ENCODE results near the gene PMPCA. TPM values are rescaled to one million over a fixed set of nuclear protein-coding genes. Genes with fewer than 3 reads are reported as not detected.

PMPCA gene
- total RNA-seq, 1 donor from 2014 or later = 52.5 TPM

DNA sequence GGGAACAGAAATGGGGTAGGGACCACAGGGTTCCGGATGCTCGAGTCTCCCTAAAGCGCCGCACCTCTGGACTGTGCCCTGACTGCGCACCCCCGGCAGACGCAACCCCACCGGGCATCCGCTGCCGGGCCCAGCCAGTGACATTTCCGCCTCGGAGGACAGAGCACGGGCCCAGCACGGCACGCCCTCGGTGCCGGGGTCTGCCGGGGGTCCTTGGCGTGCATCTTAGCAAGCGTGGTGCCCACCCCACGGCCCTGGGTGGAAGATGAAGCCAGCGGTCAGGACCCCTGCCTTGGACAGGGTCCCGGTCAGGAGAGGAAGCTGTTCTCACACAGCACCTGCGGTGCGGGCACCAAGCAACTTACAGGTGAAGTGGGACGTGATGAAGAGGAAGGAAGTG lies 22.1 kb downstream of the PMPCA start:
- intact Hi-C loops (cut with micrococcal nuclease) = no loop called here

DNA sequence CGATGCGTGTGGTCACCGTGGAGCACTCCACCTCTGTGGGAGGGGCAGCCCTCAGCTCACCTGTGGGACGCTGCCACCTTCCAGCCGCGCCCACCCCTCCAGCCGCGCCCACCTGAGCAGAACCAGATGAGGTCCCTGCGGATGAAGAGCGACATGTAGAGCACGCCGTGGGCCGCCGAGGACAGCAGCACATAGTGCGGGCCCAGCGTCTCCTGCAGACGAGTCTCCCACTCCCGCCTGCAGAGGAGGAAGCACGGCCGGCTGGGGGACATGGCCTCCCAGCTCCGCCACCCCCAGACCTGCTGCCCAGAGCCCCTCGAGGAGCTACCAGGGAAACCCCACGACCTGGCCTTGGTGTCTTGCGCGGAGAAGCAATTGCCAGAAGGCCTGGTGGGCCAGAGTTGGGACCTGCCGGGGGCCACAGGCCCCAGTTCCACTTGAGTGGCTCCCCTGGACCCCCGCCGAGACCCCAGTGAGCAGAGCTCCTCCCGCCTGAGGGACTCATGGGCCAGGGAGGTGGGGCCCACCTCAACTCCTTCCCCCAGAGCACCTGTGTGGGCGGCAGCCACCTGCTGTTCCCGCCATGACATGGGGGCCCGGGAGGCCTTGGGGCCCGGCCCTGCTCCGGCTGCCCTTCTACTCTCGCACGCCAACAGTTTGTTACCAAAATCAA lies 22.7 kb downstream of the PMPCA start:
- intact Hi-C loops (cut with micrococcal nuclease) = no loop called here

DNA sequence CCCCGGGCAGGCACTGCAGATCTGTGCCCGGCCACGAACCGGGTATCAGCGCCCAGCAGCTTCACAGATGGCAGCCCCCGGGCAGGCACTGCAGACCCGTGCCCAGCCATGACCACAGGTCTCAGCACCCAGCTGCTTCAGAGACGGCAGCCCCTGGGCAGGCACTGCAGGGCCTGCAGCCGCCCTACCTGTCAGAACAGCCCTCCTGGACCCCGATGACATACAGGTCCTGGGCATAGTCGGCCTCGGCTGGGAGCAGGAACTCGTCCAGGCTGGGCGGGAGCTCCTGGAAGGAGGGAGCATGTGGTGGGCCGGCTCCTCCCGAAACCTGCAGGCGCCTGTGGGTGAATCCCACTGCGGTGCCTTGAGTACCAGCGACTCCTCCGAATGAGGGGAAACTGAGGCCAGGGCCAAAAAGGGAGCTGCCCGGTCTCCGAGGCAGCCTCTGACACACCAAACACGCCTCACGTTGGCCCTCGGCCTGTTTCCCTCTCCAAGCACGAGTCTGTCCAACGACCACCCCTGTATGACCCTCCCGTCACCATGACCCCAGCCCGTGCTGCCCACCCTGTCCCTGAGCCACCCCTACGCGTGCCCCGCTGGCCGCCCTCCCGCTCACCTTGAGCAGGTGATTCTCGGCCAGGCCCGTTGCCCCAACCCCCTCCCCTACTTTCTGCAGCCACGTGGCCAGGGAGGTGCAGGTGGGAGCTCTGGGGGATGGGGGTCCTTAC lies 23.6 kb downstream of the PMPCA start:
- intact Hi-C loops (cut with micrococcal nuclease) = no loop called here

DNA sequence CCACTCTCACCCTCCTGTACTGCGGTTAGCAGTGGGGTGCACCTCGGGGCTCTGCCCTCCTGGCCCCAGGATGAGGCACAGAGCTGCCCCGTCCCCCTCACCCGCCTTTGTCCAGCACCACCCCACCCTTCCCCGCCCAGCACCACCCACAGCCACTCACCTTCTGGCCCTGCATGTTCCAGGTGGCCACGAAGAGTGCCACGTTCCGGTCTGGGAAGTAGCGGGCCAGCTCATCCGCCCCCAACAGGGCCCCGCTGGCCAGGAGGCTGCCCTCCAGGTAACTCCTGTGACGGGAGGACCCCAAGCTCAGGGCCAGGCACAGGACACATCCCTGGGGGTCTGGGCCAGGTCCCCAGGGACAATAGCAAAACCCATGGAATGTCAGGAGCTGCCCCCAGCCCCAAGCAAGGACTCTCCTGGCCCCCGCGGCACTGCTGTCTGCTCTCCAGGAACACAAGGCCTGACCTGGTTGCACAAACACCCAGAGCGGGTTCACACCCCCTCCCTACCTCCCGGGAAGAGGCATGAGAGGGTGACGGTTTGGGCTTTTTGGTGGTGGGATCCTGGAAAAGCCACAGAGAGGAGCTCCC lies 24.2 kb downstream of the PMPCA start:
- intact Hi-C loops (cut with micrococcal nuclease) = no loop called here

DNA sequence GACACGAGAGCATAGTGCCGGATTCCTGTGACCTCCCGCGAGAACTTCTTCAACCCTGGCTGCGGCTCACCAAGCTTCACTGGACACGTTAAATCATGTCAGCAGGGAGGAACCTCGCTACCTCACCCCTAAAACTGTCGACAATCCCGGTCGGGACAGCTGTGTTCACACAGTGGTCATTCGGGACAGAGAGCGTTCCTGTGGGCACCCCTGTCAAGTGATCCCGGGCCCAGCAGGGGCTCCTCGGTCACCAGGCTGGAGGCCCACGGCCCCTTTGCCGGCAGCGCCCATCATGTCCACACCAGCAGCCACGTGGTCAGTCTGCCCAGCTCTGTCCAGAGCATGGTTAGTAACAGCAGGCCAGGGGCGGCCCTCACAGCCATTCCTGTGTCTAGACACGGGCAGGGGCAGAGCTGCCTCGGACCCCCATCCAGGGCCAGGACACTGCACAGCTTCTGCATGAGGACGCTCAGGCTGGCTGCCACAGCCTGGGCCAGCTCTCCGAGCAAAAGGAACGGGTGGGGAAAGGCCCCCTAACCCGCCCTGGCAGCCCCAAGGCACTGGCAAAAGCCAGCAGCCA lies 25.7 kb downstream of the PMPCA start:
- intact Hi-C loops (cut with micrococcal nuclease) = no loop called here

DNA sequence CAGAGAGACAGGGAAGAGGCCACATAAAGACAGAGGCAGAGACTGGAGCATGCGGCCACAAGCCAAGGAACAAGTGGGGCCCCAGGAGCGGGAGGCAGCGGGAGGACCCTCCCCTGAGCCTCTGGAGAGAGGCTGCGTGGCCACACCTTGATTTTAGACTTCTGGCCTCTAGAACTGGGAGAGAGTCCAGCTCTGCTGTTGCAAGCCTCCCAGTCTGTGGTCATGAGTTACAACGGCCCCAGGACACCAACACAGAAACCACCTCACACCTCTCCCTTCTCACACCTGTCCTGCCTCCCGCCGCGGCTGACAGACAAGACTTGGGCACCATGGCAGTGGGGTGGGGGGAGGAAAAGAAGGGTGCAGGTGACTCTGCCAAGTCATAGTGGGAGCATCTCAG lies 27.0 kb downstream of the PMPCA start:
- intact Hi-C loops (cut with micrococcal nuclease) = no loop called here

DNA sequence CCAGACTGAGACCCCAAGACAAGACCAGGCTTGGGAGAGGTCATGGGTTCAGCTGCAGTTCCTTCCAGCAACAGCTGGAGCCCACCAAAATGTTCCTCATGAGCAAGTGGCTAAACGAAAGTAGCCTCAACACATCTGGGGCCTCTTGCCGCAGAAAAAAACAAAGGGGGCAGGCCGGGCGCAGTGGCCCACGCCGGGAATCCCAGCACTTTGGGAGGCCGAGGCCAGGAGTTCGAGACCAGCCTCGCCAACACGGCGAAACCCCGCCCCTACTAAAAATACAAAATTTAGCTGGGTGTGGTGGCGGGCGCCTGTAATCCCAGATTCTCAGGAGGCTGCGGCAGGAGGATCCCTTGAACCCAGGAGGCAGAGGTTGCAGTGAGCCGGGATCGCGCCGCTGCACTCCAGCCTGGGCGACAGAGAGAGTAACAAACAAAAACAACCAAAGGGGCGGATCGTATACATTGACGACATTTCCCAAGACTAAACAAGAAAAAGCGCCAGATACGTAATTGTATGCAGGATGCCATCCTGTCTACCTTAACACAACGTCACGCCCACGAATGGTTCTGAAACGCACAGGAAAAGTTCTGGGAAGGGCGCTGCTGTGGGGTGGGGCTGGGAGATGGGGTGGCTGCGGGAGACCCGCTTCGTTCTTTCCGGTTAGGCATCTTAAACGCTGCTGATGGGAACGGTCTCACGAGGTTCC lies 27.5 kb downstream of the PMPCA start:
- intact Hi-C loops (cut with micrococcal nuclease) = loop anchor here (2.0 kb wide), 1 partner anchor 27 kb away; the partner anchor contains the start of genes ENTR1 and PMPCA

DNA sequence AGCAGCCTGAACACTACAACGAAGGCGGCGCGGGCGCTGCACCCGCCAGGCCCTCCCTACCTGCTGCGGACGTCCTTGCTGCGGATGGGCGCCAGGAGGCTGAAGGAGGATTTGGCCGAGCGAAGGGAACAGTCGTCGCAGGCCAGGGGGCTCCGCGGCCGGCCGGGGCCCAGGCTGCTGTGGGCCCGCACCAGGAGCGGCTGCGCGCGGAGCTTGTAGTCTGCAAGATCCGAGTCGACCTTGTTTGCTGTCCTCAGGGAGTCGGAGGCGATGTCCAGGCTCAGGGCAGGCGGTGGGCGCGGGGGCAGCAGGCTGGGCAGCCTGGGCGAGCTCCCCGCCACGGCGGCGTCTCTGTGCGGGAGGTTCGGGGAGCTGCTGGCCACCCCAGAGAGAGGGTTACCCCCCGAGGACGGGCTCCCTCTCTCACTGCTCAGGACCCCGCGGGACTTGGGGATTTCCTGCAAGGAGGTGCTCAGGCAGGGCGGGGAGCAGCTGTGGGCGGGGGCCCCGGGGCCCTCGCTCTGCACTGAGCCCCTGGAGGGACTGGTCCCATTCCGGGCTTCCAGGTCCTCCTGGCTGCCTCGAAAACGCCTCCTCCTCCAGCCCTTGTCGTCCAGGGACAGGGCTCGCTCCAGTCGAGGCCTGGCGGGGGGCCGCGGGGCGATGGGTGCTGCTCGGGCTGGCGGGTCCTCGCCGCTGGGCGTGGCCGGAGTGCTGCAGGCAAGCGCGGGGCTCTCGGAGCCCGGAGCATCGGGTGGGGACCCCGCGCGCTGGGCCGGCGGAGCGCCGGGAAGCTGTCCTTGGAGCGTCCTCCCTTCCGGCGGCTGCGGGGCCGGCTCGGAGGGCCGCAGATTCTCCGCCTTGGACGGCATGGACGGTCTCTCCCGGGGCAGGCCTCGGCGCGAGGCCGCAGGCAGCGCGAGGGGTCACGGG lies 28.4 kb downstream of the PMPCA start:
- intact Hi-C loops (cut with micrococcal nuclease) = loop anchor here (1.0 to 2.0 kb wide), 4 partner anchors 28 to 76 kb away; partner anchors contain the start of genes DNLZ, ENTR1, PMPCA and SEC16A

DNA sequence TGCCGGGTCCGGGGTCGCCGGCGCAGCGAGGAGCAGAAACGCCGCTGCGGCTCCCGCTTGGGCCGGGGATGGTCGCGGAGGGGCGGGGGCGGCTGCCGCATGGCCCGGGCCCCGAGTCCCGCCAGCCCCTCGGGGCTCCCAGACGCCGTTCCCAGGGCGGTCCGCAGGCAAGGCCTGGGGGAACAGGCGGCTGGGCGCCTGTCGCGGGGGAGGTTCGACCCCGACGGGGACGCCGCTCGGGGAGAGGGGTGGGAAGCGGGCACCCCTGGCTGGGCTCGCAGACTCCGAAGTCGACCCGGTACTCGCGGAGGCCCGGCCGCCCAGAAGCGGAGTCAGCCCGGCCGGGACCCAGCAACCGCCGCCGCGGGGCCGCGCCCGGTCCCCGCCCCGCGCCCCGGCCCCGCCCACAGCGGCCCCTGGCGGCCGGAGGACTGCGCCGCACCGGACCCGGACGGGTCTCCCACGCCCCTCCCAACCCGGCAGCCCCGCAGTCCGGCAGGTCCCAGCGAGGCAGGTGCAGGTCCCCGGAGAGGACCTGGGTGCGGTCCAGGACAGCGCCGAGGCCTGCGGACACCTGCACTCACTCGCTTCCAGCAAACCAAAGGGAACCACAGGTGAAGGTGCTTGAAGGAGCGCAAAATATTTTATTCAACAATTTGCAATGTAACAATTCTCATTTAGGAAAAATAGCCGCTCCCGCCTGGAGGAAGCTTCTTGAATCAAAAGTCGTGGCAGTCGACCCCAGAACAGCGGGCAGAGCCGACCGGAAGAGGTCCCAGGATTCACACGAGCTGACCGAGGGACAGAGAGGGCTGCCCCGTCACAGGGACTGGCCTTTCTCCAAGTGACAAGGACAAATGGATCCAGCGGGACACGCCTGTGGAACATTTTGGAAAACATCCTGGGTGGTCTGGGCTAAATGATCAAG lies 29.3 kb downstream of the PMPCA start, which contains the start of gene INPP5E:
INPP5E (minus strand) TSS at position 365 of the 928 bp plus-strand sequence. CDS start 426 bp downstream, outside the sequence.
- intact Hi-C loops (cut with micrococcal nuclease) = loop anchor here (1.0 to 2.0 kb wide), 4 partner anchors 29 to 76 kb away; partner anchors contain the start of genes DNLZ, ENTR1, PMPCA and SEC16A

DNA sequence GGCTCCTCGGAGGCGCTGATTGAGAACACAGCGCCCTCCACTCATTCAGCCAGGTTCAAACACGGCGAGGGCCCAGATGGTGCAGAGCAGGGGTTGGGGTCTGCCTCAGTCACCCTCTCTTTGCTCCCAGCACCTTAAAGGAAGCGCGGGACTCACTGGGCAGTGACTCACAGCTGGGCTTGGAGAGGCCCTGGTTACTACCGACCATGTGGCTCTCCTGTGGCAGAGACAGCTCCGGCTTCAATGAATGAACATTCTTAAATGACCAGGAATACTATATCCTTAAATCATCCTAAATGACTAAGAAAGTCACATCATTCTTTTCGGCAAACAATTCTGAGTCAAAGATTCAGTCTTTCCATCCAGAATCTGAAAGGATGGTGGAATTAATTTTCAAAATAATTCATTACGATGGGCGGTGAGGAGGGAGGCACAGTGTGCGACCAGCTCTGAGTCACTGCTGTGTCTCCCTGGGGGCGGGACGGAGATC lies 30.8 kb downstream of the PMPCA start:
- intact Hi-C loops (cut with micrococcal nuclease) = no loop called here

DNA sequence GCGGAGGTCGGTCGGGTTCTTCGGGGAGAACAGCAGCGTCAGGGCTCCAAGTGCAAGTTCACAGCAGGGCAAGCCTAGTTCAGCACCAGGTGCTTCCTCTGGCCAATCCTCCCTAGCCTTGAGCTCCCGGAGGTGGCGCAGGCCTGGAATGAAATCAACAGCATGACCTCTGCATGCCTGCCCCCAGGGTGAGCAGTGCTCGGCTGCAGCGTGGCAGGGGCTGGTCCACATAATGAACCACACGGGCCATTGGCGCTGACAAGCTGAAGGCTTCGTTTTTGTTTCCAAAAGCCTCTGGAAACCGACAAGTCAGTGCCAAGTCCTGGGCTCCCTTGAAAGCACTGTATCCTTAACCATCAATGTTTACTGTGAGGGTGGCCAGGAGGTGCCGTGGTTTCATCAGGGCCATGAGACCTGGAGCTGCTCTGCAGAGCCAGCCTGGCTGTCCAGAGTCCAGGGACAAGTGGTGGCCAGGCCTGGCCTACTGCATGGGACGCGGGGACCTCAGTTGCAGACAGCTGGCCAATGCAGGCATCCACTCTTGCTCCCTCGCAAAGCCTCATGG lies 31.3 kb downstream of the PMPCA start:
- intact Hi-C loops (cut with micrococcal nuclease) = no loop called here

DNA sequence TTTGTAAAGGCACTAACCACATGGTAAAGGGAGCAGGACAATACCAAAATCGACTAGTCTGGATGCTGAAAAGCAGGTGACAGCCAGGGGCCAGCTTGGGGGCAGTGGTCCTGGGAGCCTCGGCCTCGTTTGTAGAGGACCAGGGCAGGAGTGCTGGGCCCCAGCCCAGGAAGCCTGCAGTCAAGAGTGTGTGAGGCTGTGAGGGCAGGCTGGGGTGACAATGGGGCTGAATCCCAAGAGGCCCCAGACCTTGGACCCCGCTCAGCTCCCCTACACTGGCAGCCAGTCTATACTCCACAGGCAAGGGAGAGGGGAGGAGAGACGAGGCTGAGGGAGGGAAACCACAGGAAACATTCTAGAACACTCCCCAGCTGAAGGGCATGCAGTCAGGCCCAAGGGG lies 31.8 kb downstream of the PMPCA start:
- intact Hi-C loops (cut with micrococcal nuclease) = no loop called here

DNA sequence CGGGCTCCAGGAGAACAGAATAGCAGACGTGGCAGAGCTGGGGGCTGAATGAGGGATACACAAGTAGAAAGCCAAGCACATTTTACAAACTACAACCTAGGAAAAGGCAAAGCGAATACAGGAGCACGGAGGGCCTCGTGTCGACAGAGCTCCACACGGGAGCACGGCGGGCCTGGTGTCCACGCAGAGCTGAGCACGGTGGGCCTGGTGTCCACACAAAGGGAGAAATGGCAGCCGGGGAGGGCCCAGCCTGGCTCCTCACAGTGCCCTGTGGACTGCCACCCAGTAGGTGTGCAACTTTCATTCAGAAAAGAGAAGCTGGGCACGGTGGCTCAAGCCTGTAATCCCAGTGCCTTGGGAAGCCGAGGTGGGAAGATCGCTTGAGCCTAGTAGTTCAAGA lies 32.6 kb downstream of the PMPCA start:
- intact Hi-C loops (cut with micrococcal nuclease) = no loop called here

DNA sequence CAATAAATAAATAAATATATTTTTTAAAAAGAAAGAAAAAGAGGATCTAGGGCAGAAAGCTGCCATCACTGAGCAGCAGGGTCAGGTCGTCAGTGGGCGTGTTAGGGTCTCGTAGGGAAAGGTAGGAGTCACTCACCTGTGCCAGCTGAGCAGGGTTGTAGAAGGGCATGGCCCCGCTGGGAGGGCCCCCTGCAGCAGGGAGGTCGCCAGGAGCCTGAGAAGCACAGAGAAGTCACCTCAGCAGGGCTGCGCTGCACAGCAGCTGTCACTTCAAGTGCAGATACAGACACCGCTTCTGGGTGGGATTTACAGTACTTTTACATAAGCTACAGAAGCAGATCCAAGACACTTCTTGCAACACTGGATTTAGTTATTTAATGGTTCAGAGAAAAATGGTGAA lies 33.2 kb downstream of the PMPCA start:
- intact Hi-C loops (cut with micrococcal nuclease) = no loop called here

DNA sequence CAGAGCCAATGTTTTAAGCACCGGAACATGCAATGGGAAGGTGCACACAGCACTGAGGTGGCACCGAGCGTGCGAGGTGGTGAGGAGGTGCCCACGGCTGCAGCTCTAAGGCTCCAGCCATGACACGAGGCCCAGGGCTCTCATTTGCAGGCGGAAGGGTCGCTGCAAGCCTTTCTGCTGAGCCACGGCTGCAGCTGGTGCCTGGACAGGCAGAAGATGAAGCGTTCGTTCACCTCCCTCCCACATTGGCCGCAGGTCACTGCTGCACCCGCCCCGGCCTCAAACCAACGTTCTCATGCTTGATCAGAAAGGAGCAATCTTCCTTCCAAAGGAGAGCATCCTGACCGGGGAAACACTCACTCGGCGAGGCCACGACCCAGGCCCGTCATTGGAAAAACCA lies 33.6 kb downstream of the PMPCA start:
- intact Hi-C loops (cut with micrococcal nuclease) = no loop called here

DNA sequence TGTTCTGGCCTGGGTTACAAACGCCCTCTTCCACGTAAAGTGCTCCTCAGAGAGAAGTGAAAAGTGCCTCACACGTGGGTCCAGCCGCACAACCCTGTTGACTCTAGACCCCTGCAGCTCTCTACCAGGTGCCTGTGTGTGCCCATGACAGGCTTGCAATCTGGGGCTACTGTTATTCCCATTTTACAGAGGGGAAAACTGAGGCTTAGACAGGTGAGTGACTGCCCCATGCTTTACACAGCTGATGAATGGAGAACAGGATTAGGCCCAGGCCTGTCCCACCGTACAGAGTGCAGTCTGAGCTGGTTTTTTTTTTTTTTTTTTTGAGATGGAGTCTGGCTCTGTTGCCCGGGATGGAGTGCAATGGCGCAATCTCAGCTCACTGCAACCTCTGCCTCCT lies 35.3 kb downstream of the PMPCA start:
- intact Hi-C loops (cut with micrococcal nuclease) = no loop called here

DNA sequence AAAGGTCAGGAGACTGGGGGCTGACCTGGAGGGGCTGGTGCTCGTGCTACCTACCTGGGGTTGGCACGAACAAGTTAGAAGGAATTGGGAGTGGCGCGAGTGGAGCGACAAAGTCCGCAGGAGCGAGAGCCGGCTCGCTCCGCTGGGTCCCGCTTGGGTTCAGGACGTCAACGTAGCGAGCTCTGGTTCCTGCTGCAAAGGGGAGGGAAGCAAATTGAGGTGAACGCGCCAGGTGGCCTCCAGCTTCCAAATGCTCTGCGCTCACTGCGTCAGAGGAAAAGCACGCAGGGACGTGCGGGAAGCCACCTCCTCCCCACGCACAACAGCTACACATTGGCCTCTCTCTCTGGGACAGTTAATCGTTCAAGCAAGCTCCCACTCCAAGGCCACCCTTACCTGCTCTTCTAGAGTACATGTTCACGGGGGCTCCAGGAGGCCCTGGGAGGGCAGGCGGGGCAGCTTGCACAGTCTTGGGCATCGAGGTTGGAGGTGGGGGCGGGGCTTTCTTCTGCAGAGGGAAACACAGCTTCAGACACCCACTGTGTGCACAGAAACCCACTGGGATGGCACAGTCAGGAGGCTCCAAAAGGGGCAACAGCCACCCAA lies 36.8 kb downstream of the PMPCA start:
- intact Hi-C loops (cut with micrococcal nuclease) = no loop called here

DNA sequence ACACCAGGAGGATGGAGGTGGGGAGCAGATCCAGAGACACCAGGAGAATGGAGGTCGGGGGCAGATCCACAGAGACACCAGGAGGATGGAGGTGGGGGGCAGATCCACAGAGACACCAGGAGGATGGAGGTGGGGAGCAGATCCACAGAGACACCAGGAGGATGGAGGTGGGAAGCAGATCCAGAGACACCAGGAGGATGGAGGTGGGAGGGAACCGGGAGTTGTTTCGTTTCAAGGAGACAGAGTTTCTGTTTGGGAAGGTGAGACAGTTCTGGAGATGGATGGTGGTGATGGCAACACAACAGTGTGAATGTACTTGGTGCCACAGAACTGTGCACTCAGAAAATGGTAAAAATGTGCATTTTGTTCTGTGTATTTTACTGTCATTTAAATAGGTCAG lies 38.2 kb downstream of the PMPCA start:
- intact Hi-C loops (cut with micrococcal nuclease) = no loop called here

Measured in T-helper 1 cell treated with Interleukin-12 subunit alpha and Interleukin-12 subunit beta and Interleukin-4 antibody, amounts not matched to agents 30 ng/mL and 1 ng/mL, for 36 hours (primary cell).